Upper lobe of left lung (tissue), 4 donors: Measurements from ENCODE around the gene PPP1R1B.

Source experiments
- CTCF ChIP-seq, 6 experiments: fragments of 450-650 bp in 4 of 6; fragments of 200-600 bp in 2 of 6; sonication (generic) in 2 of 6; IDR thresholded peaks; one replicate each; pipeline ENCODE4 v1.5.1; 2016 to 2019; ENCODE audit warnings: antibody characterized with exemption in 6 of 6
- EP300 ChIP-seq, 4 donors: sonication (generic); formaldehyde crosslinking; IDR thresholded peaks; one replicate each; pipeline ENCODE4 v1.5.1; 2017; ENCODE audit warnings: antibody characterized with exemption in 4 of 4, control low read depth in 2 of 4
- POLR2AphosphoS5 ChIP-seq, 2 donors: sonication (generic); formaldehyde crosslinking; IDR thresholded peaks; one replicate each; pipeline ENCODE4 v1.5.1; 2017; ENCODE audit warnings: antibody characterized with exemption in 2 of 2

- no peak for TF ChIP-seq CTCF (IDR thresholded peaks at IDR 0.05)
- no peak for TF ChIP-seq POLR2AphosphoS5 (IDR thresholded peaks at IDR 0.05)
- no peak for TF ChIP-seq EP300 (IDR thresholded peaks at IDR 0.05)
Measured at GRCh38 chr17:39673335-39674081, 46.8 kb downstream of the PPP1R1B start.
